Sigmoid colon (tissue), 7 donors: ENCODE data around the gene ZNF335. TPM values are rescaled to one million over a fixed set of nuclear protein-coding genes. Genes with fewer than 3 reads are reported as not detected.
A peak's percentile ranks its signal among the peaks of the same experiment; 100 is the strongest.

Experiments
- DNase-seq: peaks from one replicate; pipeline ENCODE4 v3.0.0-alpha.2; 2019
- H3K27ac ChIP-seq, 4 donors: fragments of 200-600 bp; sonication (generic); one replicate each; pipeline ENCODE4 v1.5.1; 2016 to 2019; ENCODE audit warnings: mild to moderate bottlenecking in 1 of 4
- H3K27me3 ChIP-seq, 3 donors: fragments of 200-600 bp; sonication (generic); one replicate each; pipeline ENCODE4 v1.5.1; 2019; ENCODE audit warnings: mild to moderate bottlenecking in 1 of 3
- H3K36me3 ChIP-seq, 4 donors: fragments of 200-600 bp; sonication (generic); one replicate each; pipeline ENCODE4 v1.5.1; 2016 to 2019
- H3K4me1 ChIP-seq, 4 donors: fragments of 200-600 bp; sonication (generic); one replicate each; pipeline ENCODE4 v1.5.1; 2017 to 2019
- H3K4me3 ChIP-seq, 4 donors: fragments of 200-600 bp; sonication (generic); one replicate each; pipeline ENCODE4 v1.5.1; 2017 to 2019; ENCODE audit warnings: mild to moderate bottlenecking in 2 of 4, moderate library complexity in 1 of 4
- H3K9me3 ChIP-seq, 4 donors: fragments of 200-600 bp in 3 of 4; sonication (generic) in 3 of 4; one replicate each; pipeline versions ENCODE4 v1.5.1 to v1.6.1; 2013 to 2019
- CTCF ChIP-seq, 4 experiments: fragments of 450-650 bp in 3 of 4; fragments of 200-600 bp in 1 of 4; IDR thresholded peaks; one replicate each; pipeline ENCODE4 v1.5.1; 2016 to 2019; ENCODE audit warnings: antibody characterized with exemption in 4 of 4, mild to moderate bottlenecking in 3 of 4, moderate library complexity in 2 of 4
- EP300 ChIP-seq, 4 donors: sonication (generic); formaldehyde crosslinking; IDR thresholded peaks; one replicate each; pipeline ENCODE4 v1.6.1; 2017; ENCODE audit warnings: antibody characterized with exemption in 4 of 4
- POLR2A ChIP-seq, 2 donors: fragments of 450-650 bp; IDR thresholded peaks; one replicate each; pipeline ENCODE4 v1.6.1; 2016; ENCODE audit warnings: antibody characterized with exemption in 2 of 2, mild to moderate bottlenecking in 2 of 2, moderate library complexity in 2 of 2
- POLR2AphosphoS5 ChIP-seq, 4 donors: sonication (generic); formaldehyde crosslinking; IDR thresholded peaks; one replicate each; pipeline ENCODE4 v1.6.1; 2017; ENCODE audit warnings: antibody characterized with exemption in 4 of 4
- WGBS, 2 donors: extraction: QIAGEN DNeasy Blood & Tissue Kit; methylation state at CpG; one replicate each; pipeline ENCODE4 v1.1.7; 2013; 5-methylcytosine and 5-hydroxymethylcytosine counted together
- intact Hi-C: fragments of 100-400 bp; cut with DNase I; formaldehyde crosslinking; loops from one replicate; pipeline ENCODE4 v1.15.1; 2023
- polyA plus RNA-seq, 3 donors: library from polyadenylated mRNA; stranded (reverse); fragments of 200-250 nt; gene quantifications; one replicate each; pipeline ENCODE4 v1.2.3, GENCODE V29; 2013
- total RNA-seq, 4 donors: library from RNA; depleted of rRNA; stranded (reverse); fragments of >200 nt; gene quantifications; one replicate each; pipeline ENCODE4 v1.1.0, GENCODE V29; 2016
- donor health status: healthy with polysubstance abuse.
- donor health status: Bipolar disorder and iron deficiency.
- donor health status: healthy.

Gene ZNF335
- total and polyA plus RNA-seq, 7 donors: 5.4 to 24.4 (median 12.5) TPM

- peaks cover 78 to 100% (median 86%) of the 10 kb centered on the region in 4 donors for H3K36me3 ChIP-seq
- no peaks in the 10 kb centered on the region for H3K27me3 ChIP-seq
- H3K9me3 ChIP-seq: no peaks in the 10 kb centered on the region
- WGBS, 2 donors: 75 to 87% methylated on average over 7 of the region's 7 CpGs
- DNase-seq: no peak
- no peak overlapping the region for H3K4me3 ChIP-seq
- TF ChIP-seq CTCF (IDR thresholded peaks at IDR 0.05): no peak
- peak in 1 of 4 donors; percentile 3 for TF ChIP-seq POLR2AphosphoS5 (IDR thresholded peaks at IDR 0.05)
- intact Hi-C loops: no loop called here
- H3K4me1 ChIP-seq: peaks cover 0 to 4% (median 0%) of the 10 kb centered on the region in 4 donors
- no peak overlapping the region for H3K27ac ChIP-seq
Observed at GRCh38 chr20:45948261-45948733, 23.7 kb downstream of the ZNF335 start.

GRCh38 chr20:45947110-45947866, 24.7 kb downstream of the ZNF335 start:
- H3K27me3 ChIP-seq: no peaks in the 10 kb centered on the region
- H3K4me3 ChIP-seq: no peak overlapping the region
- intact Hi-C loops: no loop called here
- H3K27ac ChIP-seq: peak overlapping the region in 1 of 4 donors; percentile 27
- peaks cover 0 to 4% (median 0%) of the 10 kb centered on the region in 4 donors for H3K4me1 ChIP-seq
- no peaks in the 10 kb centered on the region for H3K9me3 ChIP-seq
- DNase-seq: no peak
- TF ChIP-seq POLR2A (IDR thresholded peaks at IDR 0.05) (no peak), POLR2AphosphoS5 (IDR thresholded peaks at IDR 0.05) (no peak), CTCF (IDR thresholded peaks at IDR 0.05) (no peak), EP300 (IDR thresholded peaks at IDR 0.05) (no peak)
- 81 to 87% methylated on average over 29 of the region's 29 CpGs for WGBS, 2 donors
- peaks cover 73 to 100% (median 88%) of the 10 kb centered on the region in 4 donors for H3K36me3 ChIP-seq

GRCh38 chr20:45946149-45946970, 25.6 kb downstream of the ZNF335 start:
- DNase-seq: peak; percentile 87
- Histone ChIP-seq H3K27me3 (no peaks in the 10 kb centered on the region), H3K9me3 (no peaks in the 10 kb centered on the region), H3K36me3 (peaks cover 64 to 99% (median 83%) of the 10 kb centered on the region in 4 donors), H3K27ac (peak overlapping the region in 3 of 4 donors; percentile 43 to 46 (median 45)), H3K4me1 (peaks cover 0 to 4% (median 0%) of the 10 kb centered on the region in 4 donors), H3K4me3 (no peak overlapping the region)
- TF ChIP-seq CTCF (IDR thresholded peaks at IDR 0.05) (no peak), POLR2AphosphoS5 (IDR thresholded peaks at IDR 0.05) (peak in 1 of 4 donors; percentile 60)
- intact Hi-C loops: no loop called here
- 82 to 85% methylated on average over 20 of the region's 20 CpGs for WGBS, 2 donors

- peaks cover 66 to 99% (median 87%) of the 10 kb centered on the region in 4 donors for H3K36me3 ChIP-seq
- intact Hi-C loops: no loop called here
- no peak for TF ChIP-seq POLR2A (IDR thresholded peaks at IDR 0.05)
- no peak for TF ChIP-seq CTCF (IDR thresholded peaks at IDR 0.05)
- no peak for TF ChIP-seq EP300 (IDR thresholded peaks at IDR 0.05)
- TF ChIP-seq POLR2AphosphoS5 (IDR thresholded peaks at IDR 0.05): no peak
- no peak for DNase-seq
- H3K27ac ChIP-seq: peak overlapping the region in 3 of 4 donors; percentile 43 to 46 (median 45)
- no peaks in the 10 kb centered on the region for H3K9me3 ChIP-seq
- no peak overlapping the region for H3K4me3 ChIP-seq
- 83 to 88% methylated on average over 13 of the region's 13 CpGs for WGBS, 2 donors
- H3K4me1 ChIP-seq: peaks cover 0 to 4% (median 0%) of the 10 kb centered on the region in 4 donors
- H3K27me3 ChIP-seq: no peaks in the 10 kb centered on the region
Observed at GRCh38 chr20:45945678-45946148, 26.3 kb downstream of the ZNF335 start.
